CD4-positive, alpha-beta T cell treated with Interleukin-10 for 1 hour (primary cell): Measurements from ENCODE around the gene TTLL9.

Experiments
- DNase-seq: peaks from one replicate; pipeline ENCODE4 v3.0.0-alpha.2; 2020

TTLL9 gene

GRCh38 chr20:31836853-31837608 is 33.4 kb upstream of the TTLL9 start:
- no peak for DNase-seq

- DNase-seq = no peak
Observed at GRCh38 chr20:31837896-31838397, 32.5 kb upstream of the TTLL9 start.

- no peak for DNase-seq
Observed at GRCh38 chr20:31838646-31839292, 31.7 kb upstream of the TTLL9 start.

GRCh38 chr20:31839782-31840487 is 30.5 kb upstream of the TTLL9 start:
- DNase-seq = no peak

GRCh38 chr20:31840906-31841816 is 29.3 kb upstream of the TTLL9 start:
- no peak for DNase-seq

GRCh38 chr20:31841928-31842327 is 28.5 kb upstream of the TTLL9 start:
- DNase-seq = no peak

- no peak for DNase-seq
Observed at GRCh38 chr20:31842471-31843157, 27.8 kb upstream of the TTLL9 start.

GRCh38 chr20:31843288-31843687 is 27.1 kb upstream of the TTLL9 start:
- no peak for DNase-seq

- DNase-seq = no peak
Observed at GRCh38 chr20:31843881-31844280, 26.6 kb upstream of the TTLL9 start.

GRCh38 chr20:31844737-31845299 is 25.6 kb upstream of the TTLL9 start:
- DNase-seq = no peak

GRCh38 chr20:31845300-31845863 is 25.1 kb upstream of the TTLL9 start, which contains the start of gene FOXS1:
Gene FOXS1, minus strand, starts transcription at chr20:31845604. Its CDS starts 62 bp downstream, at chr20:31845542.
- no peak for DNase-seq

GRCh38 chr20:31846793-31847138 is 23.7 kb upstream of the TTLL9 start:
- DNase-seq = no peak

- no peak for DNase-seq
Observed at GRCh38 chr20:31848088-31848999, 22.1 kb upstream of the TTLL9 start.

GRCh38 chr20:31849306-31849930 is 21.0 kb upstream of the TTLL9 start:
- DNase-seq = no peak

GRCh38 chr20:31851240-31851955 is 19.0 kb upstream of the TTLL9 start:
- no peak for DNase-seq

- no peak for DNase-seq
Observed at GRCh38 chr20:31853481-31853880, 17.0 kb upstream of the TTLL9 start.

- DNase-seq = no peak
Observed at GRCh38 chr20:31856516-31856915, 13.9 kb upstream of the TTLL9 start.

- no peak for DNase-seq
Observed at GRCh38 chr20:31857861-31858759, 12.3 kb upstream of the TTLL9 start.
